HG03025 (cell line): Measurements from ENCODE around the gene INHBB.
"Not testable (repeated sequence)": the region's sequence is repeated elsewhere in the genome, so short reads cannot be mapped to it uniquely, and the experiment has no call there.

Source experiments
- ATAC-seq: cut with Tn5 transposase; IDR thresholded peaks from one replicate; pipeline ENCODE4 v1.9.1; 2021; ENCODE audit warnings: mild to moderate bottlenecking, moderate library complexity; ENCODE audit not compliant: unreplicated experiment, low FRiP score

INHBB gene

DNA sequence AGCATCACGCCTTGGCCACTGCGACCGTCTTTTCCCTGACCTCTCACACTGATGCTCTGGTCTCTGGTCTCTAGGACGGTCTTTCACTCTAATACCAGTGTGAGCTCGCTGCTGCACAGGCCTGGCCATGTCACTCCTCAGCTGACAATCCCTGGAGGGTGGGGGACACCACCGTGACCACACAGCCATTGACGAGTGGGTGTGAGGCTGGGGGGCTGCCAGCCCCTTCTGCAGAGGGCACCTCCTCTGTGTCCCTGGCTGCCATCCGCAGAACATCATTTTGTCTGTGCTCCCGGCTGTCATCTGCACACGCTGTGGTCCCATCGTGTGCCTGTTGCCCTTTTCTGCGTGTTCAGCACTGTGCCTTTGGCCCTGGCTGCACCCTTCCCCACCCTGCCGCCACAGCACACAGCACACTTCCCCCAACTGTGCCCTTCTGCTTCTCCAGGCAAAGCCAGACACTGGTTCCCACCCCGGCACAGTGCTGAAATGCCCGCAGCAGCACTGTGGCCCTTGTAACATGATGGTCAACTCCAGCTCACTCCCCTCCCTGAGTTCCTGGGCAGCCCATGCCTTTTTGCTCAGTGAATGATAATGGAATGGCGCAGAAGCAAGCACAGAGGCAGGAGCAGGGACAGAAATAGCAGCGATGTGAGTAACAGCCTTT is 30.4 kb upstream of the INHBB start:
- no peak for ATAC-seq

DNA sequence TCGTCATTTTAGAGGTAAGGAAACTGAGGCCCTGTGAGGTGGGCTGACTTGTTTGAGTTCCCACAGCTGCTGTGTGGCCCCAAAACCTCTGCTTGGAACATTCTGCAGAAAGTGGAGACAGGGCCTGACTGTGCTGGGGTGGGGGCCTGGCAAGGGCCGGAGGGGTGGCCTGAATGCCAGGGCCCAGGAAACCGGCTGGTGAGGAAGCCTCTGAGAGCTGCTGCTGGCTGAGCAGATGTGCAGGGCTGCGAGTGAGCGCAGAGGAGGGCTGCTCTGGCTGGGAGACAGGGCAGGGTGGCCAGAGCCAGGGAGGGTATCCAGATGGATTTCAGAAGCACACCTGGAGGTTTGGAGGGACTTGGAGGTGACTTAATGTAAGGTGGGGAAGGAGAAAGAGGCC is 29.9 kb upstream of the INHBB start:
- no peak for ATAC-seq

DNA sequence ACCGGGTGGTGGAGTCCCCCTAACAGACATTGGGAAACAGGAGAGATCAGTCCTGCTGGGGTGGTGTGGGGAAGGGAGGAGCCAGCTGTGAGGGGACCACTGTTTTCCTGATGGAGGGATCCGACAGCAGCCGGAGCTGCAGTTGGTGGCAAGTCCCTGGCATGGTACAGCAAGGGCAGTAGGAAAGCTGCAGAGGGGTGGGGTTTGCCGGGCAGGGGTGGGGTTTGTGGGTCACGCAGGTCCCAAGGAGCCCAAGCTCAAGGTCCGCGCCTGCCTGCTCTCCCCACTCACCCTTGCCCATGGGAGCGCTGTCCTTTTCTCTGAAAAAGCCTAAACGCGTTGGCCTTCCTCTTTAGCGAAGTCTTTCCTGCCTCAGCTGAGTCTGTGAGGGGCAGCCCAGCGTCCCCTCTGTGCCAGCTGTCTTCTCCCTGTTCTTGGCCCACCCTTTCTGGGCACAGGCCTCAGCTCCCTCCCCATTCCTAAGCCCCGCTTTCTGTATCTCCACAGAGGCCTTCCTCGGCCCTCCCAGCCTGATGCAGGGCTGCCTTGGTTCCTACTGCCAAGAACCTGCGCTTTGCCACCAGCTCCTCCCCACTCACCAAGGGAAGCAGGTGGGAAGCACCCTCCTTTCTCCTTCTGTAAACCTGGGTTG is 29.3 kb upstream of the INHBB start:
- ATAC-seq = no peak

DNA sequence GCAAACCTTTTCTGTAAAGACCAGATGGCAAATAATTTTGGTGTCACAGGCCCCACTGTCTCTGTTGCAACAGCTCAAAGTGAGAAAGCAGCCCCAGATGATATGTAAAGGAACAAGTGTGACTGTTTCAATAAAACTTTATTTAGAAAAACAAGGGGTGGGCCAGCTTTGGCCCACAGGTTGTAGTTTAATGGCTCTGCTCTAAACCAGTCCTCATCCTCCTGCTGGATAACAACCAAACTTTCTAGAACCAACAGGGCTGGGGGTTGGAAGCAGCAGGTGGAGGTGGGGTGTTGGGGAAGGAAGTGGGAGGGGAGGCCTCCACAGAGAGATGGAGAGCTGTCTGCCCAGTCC is 28.8 kb upstream of the INHBB start:
- no peak for ATAC-seq

DNA sequence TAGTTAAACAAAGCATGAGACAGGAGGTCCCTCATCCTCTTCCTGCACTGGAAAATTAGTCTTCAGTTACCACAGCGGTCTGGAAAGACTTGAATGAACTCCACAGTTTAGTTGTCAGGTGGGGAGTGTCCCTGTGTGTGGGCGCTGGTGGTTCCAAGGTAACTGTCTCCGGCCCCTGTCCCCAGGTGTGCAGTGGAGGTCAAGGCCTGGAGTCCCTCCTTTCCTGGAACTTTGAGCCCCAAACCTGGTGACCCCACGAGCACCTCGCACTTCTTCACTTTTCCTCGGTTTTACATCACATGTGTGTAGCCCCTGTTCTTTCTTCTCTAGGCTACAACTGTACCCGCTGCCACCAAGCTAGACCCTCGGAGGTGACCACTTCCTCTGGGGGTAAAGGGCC is 28.0 kb upstream of the INHBB start:
- no peak for ATAC-seq

DNA sequence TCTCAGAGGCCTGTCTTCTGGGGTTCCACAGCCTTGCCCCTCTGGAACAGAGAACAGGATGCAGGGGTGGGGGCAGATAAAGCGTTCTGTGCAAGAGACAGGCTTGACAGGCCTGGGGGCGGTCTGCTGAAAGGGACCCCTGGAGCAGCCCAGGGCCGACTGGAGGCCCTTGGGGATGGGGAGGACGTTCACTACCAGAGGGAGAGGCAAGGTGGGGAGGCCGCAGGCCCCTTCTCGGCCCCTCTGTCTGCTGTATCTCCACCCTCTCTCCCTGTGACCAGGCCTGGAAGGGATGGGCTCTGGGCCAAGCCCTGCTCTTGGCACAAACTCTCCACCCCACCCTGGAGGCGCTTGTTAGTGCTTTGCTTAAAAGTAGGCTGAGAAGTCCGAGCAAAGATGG is 27.3 kb upstream of the INHBB start:
- ATAC-seq = no peak

DNA sequence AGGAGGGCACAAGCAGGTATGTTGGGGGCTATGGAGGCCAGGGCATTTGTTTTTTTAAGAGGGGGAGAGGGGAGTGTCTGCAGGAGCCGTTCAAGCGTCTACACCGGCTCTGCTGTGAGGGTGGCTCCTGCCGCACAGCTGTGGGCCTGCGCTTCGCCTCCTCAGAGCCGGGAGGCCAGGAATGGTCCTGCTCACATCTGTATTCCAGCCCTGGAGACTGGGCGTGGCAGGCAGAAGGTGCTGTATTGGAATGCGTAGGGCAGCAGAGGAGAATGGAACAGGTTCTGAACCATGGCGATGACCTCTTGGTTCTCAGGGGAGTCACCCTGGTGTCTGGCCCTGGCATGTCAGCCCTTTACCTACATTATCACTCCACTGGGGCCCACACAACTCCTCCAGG is 26.8 kb upstream of the INHBB start:
- no peak for ATAC-seq

DNA sequence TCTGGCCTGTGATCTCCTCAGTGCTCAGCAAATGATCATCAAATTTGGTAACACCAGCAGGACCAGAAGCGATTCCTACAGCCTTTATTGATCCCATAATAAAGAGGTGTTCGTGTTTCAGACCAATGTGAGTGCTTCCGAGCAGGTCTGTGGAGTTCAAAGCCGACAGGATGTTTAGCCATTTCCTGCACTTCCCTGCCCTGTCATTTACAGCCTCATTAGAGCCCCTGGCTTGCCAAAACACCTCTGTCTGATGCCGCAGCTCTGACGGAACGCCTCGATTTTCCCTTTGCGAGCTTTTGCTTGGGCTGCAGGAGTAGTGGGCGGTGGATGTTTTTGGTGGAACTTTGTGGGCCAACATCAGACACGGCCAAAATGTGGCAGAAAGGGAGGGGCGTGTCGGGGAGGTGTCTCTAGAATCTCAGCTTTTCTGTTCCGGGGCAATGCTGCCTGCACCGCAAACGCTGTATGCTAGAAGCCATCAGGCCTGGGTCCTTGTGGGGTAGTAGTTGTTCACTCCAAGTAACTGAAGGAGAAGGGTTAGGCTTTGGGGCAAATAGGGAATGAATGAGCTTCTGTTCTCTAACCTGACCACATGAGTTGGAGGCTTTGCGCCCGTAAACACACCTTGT is 26.1 kb upstream of the INHBB start:
- ATAC-seq = no peak

DNA sequence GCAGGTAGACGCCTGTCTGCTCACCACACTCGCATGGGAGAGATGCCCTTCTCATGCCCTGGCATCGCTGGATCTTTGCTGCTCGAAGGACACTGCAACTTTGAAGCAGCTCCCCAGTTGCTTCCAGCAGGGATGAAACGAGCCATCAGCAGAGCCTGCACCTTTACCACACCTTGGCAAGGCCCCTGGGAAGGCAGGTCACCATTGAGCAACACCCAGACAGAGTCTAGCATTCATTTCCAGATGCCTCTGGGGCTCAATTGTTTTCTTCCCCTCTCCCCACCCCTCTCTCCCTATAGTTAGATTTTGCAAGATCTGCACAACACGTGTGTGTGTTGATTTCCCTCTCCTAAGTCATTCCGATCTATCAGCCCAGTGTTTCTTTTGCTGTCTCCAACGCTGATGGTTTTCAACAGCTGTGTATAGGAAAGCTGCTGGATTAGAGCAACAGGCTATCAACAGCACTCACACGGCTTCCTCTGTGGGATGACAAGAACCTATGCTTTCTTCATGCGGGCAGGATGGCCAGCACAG is 25.6 kb upstream of the INHBB start:
- no peak for ATAC-seq

DNA sequence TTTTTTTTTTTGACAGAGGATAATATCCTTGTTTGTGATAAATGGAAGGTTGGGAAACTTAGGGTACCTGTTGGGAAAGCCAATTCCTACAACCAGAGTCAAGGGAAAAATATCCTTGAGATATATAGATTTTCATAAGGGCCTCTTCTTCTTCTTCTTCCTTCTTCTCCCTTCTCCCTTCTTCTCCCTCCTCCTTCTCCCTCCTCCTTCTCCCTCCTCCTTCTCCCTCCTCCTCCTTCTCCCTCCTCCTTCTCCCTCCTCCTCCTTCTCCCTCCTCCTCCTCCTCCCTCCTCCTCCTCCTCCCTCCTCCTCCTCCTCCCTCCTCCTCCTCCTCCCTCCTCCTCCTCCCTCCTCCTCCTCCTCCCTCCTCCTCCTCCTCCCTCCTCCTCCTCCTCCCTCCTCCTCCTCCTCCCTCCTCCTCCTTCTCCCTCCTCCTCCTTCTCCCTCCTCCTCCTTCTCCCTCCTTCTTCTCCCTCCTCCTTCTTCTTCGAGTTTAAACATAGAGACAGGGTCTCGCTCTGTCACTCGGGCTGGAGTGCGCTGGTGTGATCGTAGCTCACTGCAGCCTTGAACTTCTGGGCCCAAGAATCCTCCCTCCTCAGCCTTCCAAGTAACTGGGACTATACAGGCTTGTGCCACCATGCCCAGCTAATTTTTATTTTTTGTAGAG is 24.9 kb upstream of the INHBB start:
- ATAC-seq = not testable (repeated sequence)

DNA sequence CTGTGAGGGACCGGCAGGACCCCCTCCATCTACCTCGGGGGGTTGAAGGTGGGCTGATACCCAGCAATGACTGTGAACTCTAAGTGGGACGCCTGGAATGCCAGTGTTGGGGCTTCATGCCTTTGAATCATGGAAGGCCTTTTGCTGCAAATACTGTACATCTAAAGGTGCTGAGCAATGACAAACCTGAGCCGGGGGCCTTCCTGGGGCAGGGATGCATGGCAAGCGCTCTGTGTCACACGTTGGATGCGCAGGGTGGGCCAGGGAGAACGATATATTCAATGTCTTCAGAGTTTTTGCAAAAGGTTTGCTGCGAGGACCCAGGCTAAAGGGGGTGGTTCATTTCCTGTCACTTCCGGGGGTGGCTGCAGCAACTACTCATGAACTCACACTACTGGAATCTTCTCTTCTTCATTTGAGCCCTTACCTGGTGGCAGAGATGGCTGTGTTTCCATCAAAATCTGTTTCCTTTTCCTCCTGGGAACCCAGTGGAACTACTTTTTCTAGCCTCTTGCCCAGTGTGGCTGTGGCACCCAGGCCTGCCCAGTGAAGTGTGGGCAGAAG is 24.1 kb upstream of the INHBB start:
- ATAC-seq = no peak

DNA sequence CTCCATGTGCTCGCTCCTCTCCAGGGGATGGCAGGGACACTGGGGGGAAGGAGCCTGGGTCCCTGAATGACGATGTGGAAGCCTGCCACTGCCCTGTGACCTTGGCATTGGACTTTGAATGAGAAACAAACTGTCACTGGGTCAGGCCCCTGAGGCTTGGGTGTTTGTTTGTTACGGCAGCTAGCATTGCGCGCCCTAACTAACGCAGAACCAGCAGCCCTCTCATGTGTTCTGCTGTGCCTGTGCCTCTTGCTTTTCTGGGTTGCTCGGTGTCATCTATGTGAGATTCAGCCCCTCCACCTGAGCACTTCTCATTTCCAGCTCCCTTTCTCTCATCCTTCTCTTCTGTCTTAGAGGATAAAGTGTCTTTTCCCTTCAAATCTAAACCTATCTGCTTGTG is 23.6 kb upstream of the INHBB start:
- no peak for ATAC-seq

DNA sequence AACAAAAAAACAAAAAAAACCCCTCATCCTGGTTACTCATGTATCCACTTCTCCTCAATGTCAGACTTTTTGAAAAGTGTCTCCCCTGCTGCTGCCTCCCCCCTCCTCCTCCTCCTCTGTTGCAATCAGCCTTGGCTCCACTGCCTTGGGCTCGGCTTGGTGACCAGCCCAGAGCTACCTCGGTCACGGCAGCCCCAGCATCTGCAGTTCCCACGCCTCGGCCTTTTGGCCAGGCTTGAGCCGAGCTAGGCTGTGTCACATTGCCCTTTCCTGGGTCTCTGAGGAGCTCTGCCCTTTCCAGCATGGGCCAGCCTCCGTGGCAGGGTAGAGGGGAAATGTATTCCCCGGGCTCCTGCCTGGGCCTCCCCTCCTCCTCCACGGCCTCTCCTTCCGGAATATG is 22.7 kb upstream of the INHBB start:
- no peak for ATAC-seq

DNA sequence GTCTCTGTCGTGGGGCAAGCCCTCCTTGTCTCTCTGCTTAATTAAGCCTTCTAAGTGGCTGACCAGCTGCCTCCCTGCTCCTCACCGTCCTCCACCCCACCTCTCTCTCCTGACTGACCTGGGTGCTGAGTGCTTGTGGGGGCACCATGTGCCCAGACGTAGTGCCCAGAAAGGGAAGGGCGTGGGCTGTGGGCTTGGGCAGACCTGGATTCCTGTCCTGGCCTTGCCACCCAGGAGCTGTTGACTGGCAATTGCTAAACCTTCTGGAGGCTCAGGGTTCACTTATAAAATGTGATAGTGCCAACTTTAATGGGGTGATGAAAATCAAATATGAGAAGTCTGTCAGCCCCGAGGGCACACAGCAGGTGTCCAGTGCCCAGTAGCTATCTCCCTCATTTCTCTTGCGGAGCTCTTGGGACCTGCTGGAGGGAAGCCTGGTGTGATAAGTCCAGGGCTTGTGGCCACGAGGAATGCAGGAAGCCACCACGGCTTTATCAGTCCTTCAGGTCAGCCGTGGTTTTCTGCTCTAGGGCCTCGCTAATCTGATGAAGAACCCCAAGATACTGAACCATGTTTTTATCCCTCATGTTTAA is 22.0 kb upstream of the INHBB start:
- ATAC-seq = no peak

DNA sequence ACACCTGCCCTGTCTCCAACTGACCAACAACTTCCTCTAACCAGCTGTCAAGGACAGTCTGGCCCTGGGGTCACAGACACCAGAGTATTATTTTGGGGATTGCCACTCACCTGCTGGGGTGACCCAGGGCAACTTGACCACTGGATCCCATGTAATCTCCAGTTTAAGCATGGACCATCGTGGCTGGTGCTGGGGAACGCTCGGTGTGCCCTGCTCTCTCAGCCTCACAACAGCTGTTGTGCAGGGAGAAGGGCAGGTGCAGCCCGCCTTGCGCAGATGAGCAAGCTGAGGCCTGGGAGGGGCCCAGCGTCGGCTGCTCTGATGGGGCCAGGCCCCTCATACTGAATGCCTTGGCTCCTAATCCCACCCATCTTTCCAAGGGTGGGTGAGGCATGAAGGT is 21.0 kb upstream of the INHBB start:
- no peak for ATAC-seq

DNA sequence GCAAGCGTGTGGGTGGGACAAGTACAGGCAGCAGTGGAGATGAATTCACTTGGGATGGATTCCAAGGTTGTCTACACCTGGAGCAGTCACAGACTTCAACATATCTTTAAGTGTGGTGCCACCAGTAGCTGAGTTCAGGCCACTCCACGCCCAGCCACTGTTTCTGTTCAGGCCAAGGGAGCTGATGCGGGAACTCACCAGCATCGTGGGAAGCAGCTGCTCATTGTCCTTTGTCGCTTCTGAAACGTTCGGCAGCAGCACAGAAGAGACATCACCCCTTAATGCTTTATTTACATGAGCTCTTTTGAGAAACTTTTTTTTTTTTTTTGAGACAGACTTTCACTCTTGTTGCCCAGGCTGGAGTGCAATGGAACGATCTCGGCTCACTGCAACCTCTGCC is 19.9 kb upstream of the INHBB start:
- ATAC-seq = no peak

DNA sequence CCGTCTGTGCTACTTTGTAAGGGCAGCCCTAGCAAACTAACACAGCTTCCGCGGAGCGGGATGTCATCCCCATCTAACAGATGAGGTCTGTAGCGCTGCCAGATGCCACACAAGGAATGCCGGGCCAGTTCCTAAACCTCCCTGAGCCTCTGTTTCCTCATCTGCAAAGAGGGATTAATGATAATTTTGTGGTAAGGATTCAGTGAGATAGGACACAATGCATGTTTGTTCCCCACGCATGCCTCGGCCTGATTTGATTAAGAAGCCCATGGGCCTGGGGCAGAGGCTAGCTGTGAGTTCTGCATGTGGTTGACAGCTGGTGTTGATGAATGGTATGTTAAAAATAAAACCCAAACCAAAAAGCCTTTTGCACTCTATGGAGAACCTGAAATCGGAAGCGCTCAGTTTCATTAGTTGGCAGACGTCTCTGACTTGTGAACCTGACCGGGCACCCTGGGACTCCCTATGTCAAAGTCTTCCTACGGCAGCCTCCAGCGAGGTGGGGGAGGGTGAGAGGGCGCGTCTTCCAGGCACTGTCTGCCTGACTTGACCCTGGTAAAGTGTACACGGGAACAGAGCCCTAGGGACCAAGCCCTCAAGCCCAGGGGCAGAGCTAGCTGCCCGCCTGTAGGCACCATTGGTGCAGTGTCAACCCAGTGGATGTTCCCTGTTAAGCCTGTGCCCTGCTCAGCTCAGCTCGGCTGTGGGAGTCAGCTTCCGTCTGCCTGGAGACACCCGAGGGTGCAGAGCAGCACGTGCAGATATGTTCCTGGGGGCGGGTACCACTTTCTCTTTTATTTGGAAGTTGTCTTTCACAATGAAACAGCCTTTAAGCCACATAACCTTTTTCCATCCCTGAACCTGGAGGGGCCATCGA is 14.8 kb upstream of the INHBB start:
- ATAC-seq = peak; percentile 64

DNA sequence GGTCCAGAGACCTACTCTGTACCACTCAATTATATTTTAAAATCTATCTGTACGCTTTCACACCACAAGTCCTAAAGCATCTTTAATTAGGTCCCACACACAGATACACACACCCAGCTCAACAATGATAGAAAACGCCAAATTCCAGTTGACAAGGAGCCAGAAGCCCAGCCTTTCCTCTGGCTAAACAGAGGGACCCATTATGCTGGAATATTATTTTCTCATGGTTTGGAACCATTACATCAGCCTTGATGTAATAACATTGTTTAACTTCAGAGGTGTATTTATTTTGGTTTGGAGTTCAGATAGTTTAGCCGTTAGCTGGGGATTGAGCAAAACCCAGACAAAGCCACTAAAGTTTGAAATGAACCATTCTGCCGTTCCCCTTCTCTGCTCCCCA is 14.0 kb upstream of the INHBB start:
- ATAC-seq = no peak

DNA sequence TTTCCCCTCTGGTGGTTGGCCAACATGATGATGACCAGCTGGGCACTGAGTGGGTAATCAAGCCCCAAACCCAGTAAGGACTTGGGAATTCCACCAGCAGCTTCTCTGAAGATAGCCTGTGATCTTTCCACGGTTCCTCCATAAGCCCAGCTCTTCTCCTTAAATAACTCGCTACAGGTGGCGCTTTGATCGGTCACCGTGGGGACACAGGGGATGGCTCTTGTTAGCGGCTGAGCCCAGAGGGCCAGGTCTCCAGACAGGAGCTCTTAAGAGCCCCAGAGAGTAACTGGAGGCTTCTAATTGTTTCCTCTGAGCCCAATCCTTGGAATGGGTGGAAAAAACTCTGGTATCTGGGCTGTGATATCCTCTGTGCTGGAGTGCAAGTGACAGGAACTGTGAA is 13.6 kb upstream of the INHBB start:
- no peak for ATAC-seq

DNA sequence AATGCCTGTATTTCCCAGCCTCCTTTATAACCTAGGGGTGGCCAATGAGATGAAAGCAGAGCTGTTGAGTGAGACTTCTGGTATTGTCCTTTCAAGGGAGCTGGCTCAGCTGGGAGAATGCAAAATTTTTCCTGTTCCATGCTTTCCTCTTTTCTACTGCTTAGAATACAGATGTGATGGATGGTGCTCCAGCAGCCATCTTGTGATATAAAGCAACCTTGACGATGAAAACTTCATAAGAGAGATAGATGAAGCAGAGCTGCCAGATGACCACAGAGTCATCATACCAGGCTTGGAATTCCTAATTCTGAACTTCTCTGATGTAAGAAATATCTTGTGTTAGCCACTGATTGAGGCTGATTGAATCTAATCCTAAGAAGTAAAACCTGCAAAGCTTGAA is 11.9 kb upstream of the INHBB start:
- no peak for ATAC-seq
